ENCODE data around the gene OXCT1.

GRCh38 chr5:41820150-41820549, 50.1 kb downstream of the OXCT1 start:
- TF ChIP-seq EZH2 (IDR thresholded peaks at IDR 0.05) (no peak), CTCF (IDR thresholded peaks at IDR 0.05) (no peak)
